ENCODE measurements around the gene CDK5R1. TPM values are rescaled to one million over a fixed set of nuclear protein-coding genes. Genes with fewer than 3 reads are reported as not detected.

Gene CDK5R1
- total RNA-seq, 1 experiment from 2014 or later = 4.0 TPM

- no peak overlapping the region for H3K4me3 Mint-ChIP-seq (ENCODE audit: unreplicated experiment)
- H3K36me3 Mint-ChIP-seq (ENCODE audit: insufficient read depth, unreplicated experiment) = peaks cover 91% of the 10 kb centered on the region
- ChIA-PET POLR2A (no interaction called here), CTCF (interaction anchor here (1.2 to 4.7 kb wide), 5 partner anchors 9 to 148 kb away, joined by 6 to 74 read pairs (median 22); no protein-coding TSS in a partner anchor)
- TF ChIP-seq, protein P1, sequence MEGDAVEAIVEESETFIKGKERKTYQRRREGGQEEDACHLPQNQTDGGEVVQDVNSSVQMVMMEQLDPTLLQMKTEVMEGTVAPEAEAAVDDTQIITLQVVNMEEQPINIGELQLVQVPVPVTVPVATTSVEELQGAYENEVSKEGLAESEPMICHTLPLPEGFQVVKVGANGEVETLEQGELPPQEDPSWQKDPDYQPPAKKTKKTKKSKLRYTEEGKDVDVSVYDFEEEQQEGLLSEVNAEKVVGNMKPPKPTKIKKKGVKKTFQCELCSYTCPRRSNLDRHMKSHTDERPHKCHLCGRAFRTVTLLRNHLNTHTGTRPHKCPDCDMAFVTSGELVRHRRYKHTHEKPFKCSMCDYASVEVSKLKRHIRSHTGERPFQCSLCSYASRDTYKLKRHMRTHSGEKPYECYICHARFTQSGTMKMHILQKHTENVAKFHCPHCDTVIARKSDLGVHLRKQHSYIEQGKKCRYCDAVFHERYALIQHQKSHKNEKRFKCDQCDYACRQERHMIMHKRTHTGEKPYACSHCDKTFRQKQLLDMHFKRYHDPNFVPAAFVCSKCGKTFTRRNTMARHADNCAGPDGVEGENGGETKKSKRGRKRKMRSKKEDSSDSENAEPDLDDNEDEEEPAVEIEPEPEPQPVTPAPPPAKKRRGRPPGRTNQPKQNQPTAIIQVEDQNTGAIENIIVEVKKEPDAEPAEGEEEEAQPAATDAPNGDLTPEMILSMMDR (IDR thresholded peaks at IDR 0.05; ENCODE audit: unreplicated experiment) = no peak
- H3K9me3 Mint-ChIP-seq (ENCODE audit: unreplicated experiment) = no peaks in the 10 kb centered on the region
- BruUV-seq (replicated peaks) = no TSS peak
- no peaks in the 10 kb centered on the region for H3K27me3 Mint-ChIP-seq (ENCODE audit: insufficient read depth, unreplicated experiment)
- no peak overlapping the region for H3K27ac Mint-ChIP-seq (ENCODE audit: low read depth, unreplicated experiment)
- DNase-seq (ENCODE audit: unreplicated experiment) = no peak
- H3K4me1 Mint-ChIP-seq (ENCODE audit: insufficient read depth, unreplicated experiment) = peaks cover 6% of the 10 kb centered on the region
- intact Hi-C loops (cut with micrococcal nuclease) = no loop called here
Observed at GRCh38 chr17:32460054-32460453, 26.7 kb upstream of the CDK5R1 start.

DNA sequence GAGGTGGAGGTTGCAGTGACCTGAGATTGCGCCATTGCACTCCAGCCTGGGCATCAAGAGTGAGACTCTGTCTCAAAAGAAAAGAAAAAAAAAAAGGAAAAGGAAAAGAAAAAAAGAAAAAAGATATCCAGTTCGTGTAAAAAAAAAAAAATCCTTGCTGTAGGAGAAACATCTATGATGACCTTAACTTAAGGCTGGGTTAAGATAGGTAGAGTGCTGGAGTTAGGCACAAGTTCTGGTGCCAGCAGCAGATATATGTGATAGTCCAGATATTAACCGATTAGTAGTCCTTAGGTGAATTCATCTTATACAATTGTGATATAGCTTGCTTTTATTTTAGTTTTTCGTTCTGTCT lies 25.3 kb upstream of the CDK5R1 start:
- intact Hi-C loops (cut with micrococcal nuclease) = loop anchor here (1.0 kb wide), 2 partner anchors 148 to 294 kb away; no protein-coding TSS in a partner anchor
- no peak overlapping the region for H3K4me3 Mint-ChIP-seq (ENCODE audit: unreplicated experiment)
- peaks cover 6% of the 10 kb centered on the region for H3K4me1 Mint-ChIP-seq (ENCODE audit: insufficient read depth, unreplicated experiment)
- CTCF ChIA-PET = interaction anchor here (0.6 to 5.9 kb wide), 44 partner anchors 8 to 1290 kb away, joined by 3 to 74 read pairs (median 6); partner anchors contain the start of gene PSMD11
- no peaks in the 10 kb centered on the region for H3K9me3 Mint-ChIP-seq (ENCODE audit: unreplicated experiment)
- POLR2A ChIA-PET = interaction anchor here (0.6 to 1.3 kb wide), 7 partner anchors 12 to 610 kb away, joined by 3 to 6 read pairs (median 4); partner anchors contain the start of gene CDK5R1
- H3K27ac Mint-ChIP-seq (ENCODE audit: low read depth, unreplicated experiment) = no peak overlapping the region
- no TSS peak for BruUV-seq (replicated peaks)
- TF ChIP-seq, protein P1 (IDR thresholded peaks at IDR 0.05; ENCODE audit: unreplicated experiment) = no peak
- peaks cover 91% of the 10 kb centered on the region for H3K36me3 Mint-ChIP-seq (ENCODE audit: insufficient read depth, unreplicated experiment)
- no peak for DNase-seq (ENCODE audit: unreplicated experiment)
- no peaks in the 10 kb centered on the region for H3K27me3 Mint-ChIP-seq (ENCODE audit: insufficient read depth, unreplicated experiment)

DNA sequence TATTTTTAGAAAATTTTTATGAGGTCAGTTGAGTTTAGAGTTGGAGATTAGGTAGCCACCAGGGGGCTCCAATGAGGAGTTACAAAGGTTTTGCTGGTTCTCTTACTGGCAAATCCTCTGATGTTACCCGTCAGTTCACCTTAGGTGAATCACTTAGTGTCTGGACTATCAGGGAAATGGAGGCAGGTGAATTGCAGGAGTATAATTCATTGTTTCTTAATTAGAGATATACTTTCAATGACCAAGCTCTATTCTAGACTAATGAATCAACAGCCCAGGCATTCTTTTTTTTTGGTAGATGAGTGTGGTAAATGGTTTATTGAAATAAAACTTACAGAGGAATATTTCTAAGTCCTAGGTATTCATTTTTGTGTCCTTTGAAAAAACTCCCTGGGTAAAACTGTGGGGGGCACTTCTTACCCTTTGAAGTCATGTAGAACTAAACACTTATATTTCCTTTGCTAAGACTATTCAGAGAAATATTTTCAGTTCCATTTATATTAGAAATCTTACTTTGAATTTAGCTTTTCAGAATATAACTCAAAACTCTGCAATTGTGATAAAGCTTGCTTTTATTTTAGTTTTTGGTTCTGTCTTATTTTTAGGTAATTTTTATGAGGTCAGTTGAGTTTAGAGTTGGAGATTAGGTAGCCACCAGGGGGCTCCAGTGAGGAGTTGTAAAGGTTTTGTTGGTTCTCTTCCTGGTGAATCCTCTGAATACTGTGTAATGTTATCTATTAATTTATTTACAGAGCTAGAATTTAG lies 24.8 kb upstream of the CDK5R1 start:
- H3K4me3 Mint-ChIP-seq (ENCODE audit: unreplicated experiment) = no peak overlapping the region
- no TSS peak for BruUV-seq (replicated peaks)
- no peaks in the 10 kb centered on the region for H3K27me3 Mint-ChIP-seq (ENCODE audit: insufficient read depth, unreplicated experiment)
- peaks cover 93% of the 10 kb centered on the region for H3K36me3 Mint-ChIP-seq (ENCODE audit: insufficient read depth, unreplicated experiment)
- H3K4me1 Mint-ChIP-seq (ENCODE audit: insufficient read depth, unreplicated experiment) = peaks cover 6% of the 10 kb centered on the region
- H3K9me3 Mint-ChIP-seq (ENCODE audit: unreplicated experiment) = no peaks in the 10 kb centered on the region
- TF ChIP-seq, protein P1 (IDR thresholded peaks at IDR 0.05; ENCODE audit: unreplicated experiment) = peak; percentile 53
- POLR2A ChIA-PET = interaction anchor here (0.6 to 1.3 kb wide), 11 partner anchors 12 to 609 kb away, joined by 3 to 6 read pairs (median 3); partner anchors contain the start of genes CDK5R1 and PSMD11
- peak; percentile 78 for DNase-seq (ENCODE audit: unreplicated experiment)
- CTCF ChIA-PET = interaction anchor here (0.6 to 5.9 kb wide), 58 partner anchors 8 to 1289 kb away, joined by 3 to 74 read pairs (median 5); partner anchors contain the start of genes CDK5R1 and PSMD11
- no peak overlapping the region for H3K27ac Mint-ChIP-seq (ENCODE audit: low read depth, unreplicated experiment)
- intact Hi-C loops (cut with micrococcal nuclease) = loop anchor here (1.0 kb wide), 2 partner anchors 147 to 293 kb away; no protein-coding TSS in a partner anchor

GRCh38 chr17:32463304-32463703 lies 23.5 kb upstream of the CDK5R1 start:
- H3K4me3 Mint-ChIP-seq (ENCODE audit: unreplicated experiment) = no peak overlapping the region
- intact Hi-C loops (cut with micrococcal nuclease) = no loop called here
- TF ChIP-seq, protein P1 (IDR thresholded peaks at IDR 0.05; ENCODE audit: unreplicated experiment) = no peak
- peaks cover 6% of the 10 kb centered on the region for H3K4me1 Mint-ChIP-seq (ENCODE audit: insufficient read depth, unreplicated experiment)
- no TSS peak for BruUV-seq (replicated peaks)
- DNase-seq (ENCODE audit: unreplicated experiment) = no peak
- H3K9me3 Mint-ChIP-seq (ENCODE audit: unreplicated experiment) = no peaks in the 10 kb centered on the region
- CTCF ChIA-PET = interaction anchor here (0.6 to 5.9 kb wide), 33 partner anchors 9 to 1288 kb away, joined by 3 to 74 read pairs (median 5); partner anchors contain the start of genes CDK5R1, MYO1D and PSMD11
- H3K36me3 Mint-ChIP-seq (ENCODE audit: insufficient read depth, unreplicated experiment) = peaks cover 93% of the 10 kb centered on the region
- no peak overlapping the region for H3K27ac Mint-ChIP-seq (ENCODE audit: low read depth, unreplicated experiment)
- H3K27me3 Mint-ChIP-seq (ENCODE audit: insufficient read depth, unreplicated experiment) = no peaks in the 10 kb centered on the region
- POLR2A ChIA-PET = interaction anchor here (0.6 to 1.4 kb wide), 3 partner anchors 11 to 766 kb away, joined by 3 to 5 read pairs (median 4); partner anchors contain the start of gene CDK5R1
